ENCODE data around the gene ANKRD52. TPM values are rescaled to one million over a fixed set of nuclear protein-coding genes. Genes with fewer than 3 reads are reported as not detected.

ANKRD52 gene
- total and polyA plus RNA-seq, 2 donors from 2014 or later: 8.6 to 46.4 TPM

DNA sequence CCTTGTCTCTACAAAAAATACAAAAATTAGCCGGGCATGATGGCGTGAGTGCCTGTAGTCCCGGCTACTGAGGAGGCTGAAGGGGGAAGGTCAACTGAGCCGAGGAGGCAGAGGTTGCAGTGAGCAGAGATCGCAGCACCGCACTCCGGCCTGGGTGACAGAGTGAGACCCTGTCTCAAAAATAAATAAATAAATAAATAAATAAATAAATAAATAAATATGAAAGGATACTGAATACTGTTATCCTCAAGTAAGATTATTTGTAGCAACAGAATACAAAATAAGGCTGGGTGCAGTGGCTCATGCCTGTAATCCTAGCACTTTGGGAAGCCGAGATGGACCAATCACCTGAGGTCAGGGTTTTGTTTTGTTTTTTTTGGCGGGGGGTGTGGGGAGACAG, 38.3 kb downstream of the ANKRD52 start:
- H3K9ac ChIP-seq (ENCODE audit: low read length in 3 of 3): no peak overlapping the region
- H3K36me3 ChIP-seq (ENCODE audit: control insufficient read depth in 2 of 3, insufficient read depth in 3 of 3, low read length in 3 of 3): peaks cover 0 to 5% (median 4%) of the 10 kb centered on the region in 3 donors
- peaks cover 4 to 17% (median 8%) of the 10 kb centered on the region in 3 donors for H3K4me1 ChIP-seq (ENCODE audit: control insufficient read depth in 2 of 3, insufficient read depth in 2 of 3, low read depth in 1 of 3, low read length in 3 of 3)
- DNase-seq: no peak
- no peak for FAIRE-seq
- H3K4me3 ChIP-seq (ENCODE audit: low read length in 3 of 3): no peak overlapping the region
- H3K27ac ChIP-seq (ENCODE audit: low read depth in 2 of 2, low read length in 2 of 2): no peak overlapping the region
- intact Hi-C loops (cut with DNase I): no loop called here
- TF ChIP-seq, protein P1, sequence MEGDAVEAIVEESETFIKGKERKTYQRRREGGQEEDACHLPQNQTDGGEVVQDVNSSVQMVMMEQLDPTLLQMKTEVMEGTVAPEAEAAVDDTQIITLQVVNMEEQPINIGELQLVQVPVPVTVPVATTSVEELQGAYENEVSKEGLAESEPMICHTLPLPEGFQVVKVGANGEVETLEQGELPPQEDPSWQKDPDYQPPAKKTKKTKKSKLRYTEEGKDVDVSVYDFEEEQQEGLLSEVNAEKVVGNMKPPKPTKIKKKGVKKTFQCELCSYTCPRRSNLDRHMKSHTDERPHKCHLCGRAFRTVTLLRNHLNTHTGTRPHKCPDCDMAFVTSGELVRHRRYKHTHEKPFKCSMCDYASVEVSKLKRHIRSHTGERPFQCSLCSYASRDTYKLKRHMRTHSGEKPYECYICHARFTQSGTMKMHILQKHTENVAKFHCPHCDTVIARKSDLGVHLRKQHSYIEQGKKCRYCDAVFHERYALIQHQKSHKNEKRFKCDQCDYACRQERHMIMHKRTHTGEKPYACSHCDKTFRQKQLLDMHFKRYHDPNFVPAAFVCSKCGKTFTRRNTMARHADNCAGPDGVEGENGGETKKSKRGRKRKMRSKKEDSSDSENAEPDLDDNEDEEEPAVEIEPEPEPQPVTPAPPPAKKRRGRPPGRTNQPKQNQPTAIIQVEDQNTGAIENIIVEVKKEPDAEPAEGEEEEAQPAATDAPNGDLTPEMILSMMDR (IDR thresholded peaks at IDR 0.05; ENCODE audit: borderline replicate concordance, extremely low read depth, insufficient read depth): no peak
- H3K9me3 ChIP-seq (ENCODE audit: control insufficient read depth in 2 of 3, insufficient read depth in 1 of 3, low read length in 3 of 3): no peaks in the 10 kb centered on the region
- no peaks in the 10 kb centered on the region for H3K27me3 ChIP-seq (ENCODE audit: control insufficient read depth, insufficient read depth, low read length)

GRCh38 chr12:56216461-56216860, 41.7 kb downstream of the ANKRD52 start:
- Histone ChIP-seq H3K36me3 (ENCODE audit: control insufficient read depth in 2 of 3, insufficient read depth in 3 of 3, low read length in 3 of 3) (peaks cover 10 to 32% (median 26%) of the 10 kb centered on the region in 3 donors), H3K4me3 (ENCODE audit: low read length in 3 of 3) (no peak overlapping the region), H3K4me1 (ENCODE audit: control insufficient read depth in 2 of 3, insufficient read depth in 2 of 3, low read depth in 1 of 3, low read length in 3 of 3) (peaks cover 0 to 3% (median 0%) of the 10 kb centered on the region in 3 donors), H3K27me3 (ENCODE audit: control insufficient read depth, insufficient read depth, low read length) (no peaks in the 10 kb centered on the region), H3K9me3 (ENCODE audit: control insufficient read depth in 2 of 3, insufficient read depth in 1 of 3, low read length in 3 of 3) (no peaks in the 10 kb centered on the region), H3K9ac (ENCODE audit: low read length in 3 of 3) (no peak overlapping the region), H3K27ac (ENCODE audit: low read depth in 2 of 2, low read length in 2 of 2) (no peak overlapping the region)
- DNase-seq: no peak
- TF ChIP-seq, protein P1 (IDR thresholded peaks at IDR 0.05; ENCODE audit: borderline replicate concordance, extremely low read depth, insufficient read depth): no peak
- FAIRE-seq: no peak
- intact Hi-C loops (cut with DNase I): no loop called here

- H3K4me3 ChIP-seq (ENCODE audit: low read length in 3 of 3): no peak overlapping the region
- intact Hi-C loops (cut with DNase I): no loop called here
- no peaks in the 10 kb centered on the region for H3K4me1 ChIP-seq (ENCODE audit: control insufficient read depth in 2 of 3, insufficient read depth in 2 of 3, low read depth in 1 of 3, low read length in 3 of 3)
- peaks cover 10 to 41% (median 35%) of the 10 kb centered on the region in 3 donors for H3K36me3 ChIP-seq (ENCODE audit: control insufficient read depth in 2 of 3, insufficient read depth in 3 of 3, low read length in 3 of 3)
- no peak for FAIRE-seq
- DNase-seq: no peak
- no peaks in the 10 kb centered on the region for H3K27me3 ChIP-seq (ENCODE audit: control insufficient read depth, insufficient read depth, low read length)
- H3K9me3 ChIP-seq (ENCODE audit: control insufficient read depth in 2 of 3, insufficient read depth in 1 of 3, low read length in 3 of 3): no peaks in the 10 kb centered on the region
- no peak overlapping the region for H3K9ac ChIP-seq (ENCODE audit: low read length in 3 of 3)
- no peak overlapping the region for H3K27ac ChIP-seq (ENCODE audit: low read depth in 2 of 2, low read length in 2 of 2)
- TF ChIP-seq, protein P1 (IDR thresholded peaks at IDR 0.05; ENCODE audit: borderline replicate concordance, extremely low read depth, insufficient read depth): no peak
These were observed 44.3 kb downstream of the ANKRD52 start for GRCh38 chr12:56213878-56214277.

- H3K27me3 ChIP-seq (ENCODE audit: control insufficient read depth, insufficient read depth, low read length): no peaks in the 10 kb centered on the region
- TF ChIP-seq, protein P1 (IDR thresholded peaks at IDR 0.05; ENCODE audit: borderline replicate concordance, extremely low read depth, insufficient read depth): no peak
- no peak overlapping the region for H3K9ac ChIP-seq (ENCODE audit: low read length in 3 of 3)
- no peaks in the 10 kb centered on the region for H3K4me1 ChIP-seq (ENCODE audit: control insufficient read depth in 2 of 3, insufficient read depth in 2 of 3, low read depth in 1 of 3, low read length in 3 of 3)
- no peak overlapping the region for H3K4me3 ChIP-seq (ENCODE audit: low read length in 3 of 3)
- DNase-seq: no peak
- FAIRE-seq: no peak
- intact Hi-C loops (cut with DNase I): no loop called here
- no peak overlapping the region for H3K27ac ChIP-seq (ENCODE audit: low read depth in 2 of 2, low read length in 2 of 2)
- no peaks in the 10 kb centered on the region for H3K9me3 ChIP-seq (ENCODE audit: control insufficient read depth in 2 of 3, insufficient read depth in 1 of 3, low read length in 3 of 3)
- H3K36me3 ChIP-seq (ENCODE audit: control insufficient read depth in 2 of 3, insufficient read depth in 3 of 3, low read length in 3 of 3): peaks cover 17 to 50% (median 44%) of the 10 kb centered on the region in 3 donors
These were observed 45.8 kb downstream of the ANKRD52 start for GRCh38 chr12:56212361-56212760.
